Gastroesophageal sphincter (tissue), 4 donors: ENCODE measurements around the gene RHEX. TPM values are rescaled to one million over a fixed set of nuclear protein-coding genes. Genes with fewer than 3 reads are reported as not detected.

Experiments used
- ATAC-seq: fragments of 150-250 bp; one replicate; pipeline ENCODE4 v1.9.1; 2016; ENCODE audit warnings: mild to moderate bottlenecking, moderate library complexity
- H3K27ac ChIP-seq, 4 donors: fragments of 200-600 bp; sonication (generic) in 3 of 4; 1 replicate in 3 of 4; 2 replicates in 1 of 4; pipeline ENCODE4 v1.5.1; 2016 to 2019
- H3K27me3 ChIP-seq: fragments of 200-600 bp; sonication (generic); one replicate; pipeline ENCODE4 v1.5.1; 2019
- H3K36me3 ChIP-seq, 2 donors: fragments of 200-600 bp; sonication (generic); one replicate each; pipeline ENCODE4 v1.5.1; 2019; ENCODE audit warnings: control low read depth in 1 of 2
- H3K4me1 ChIP-seq, 3 donors: fragments of 200-600 bp; sonication (generic); 1 replicate in 2 of 3; 2 replicates in 1 of 3; pipeline ENCODE4 v1.5.1; 2016 to 2019; ENCODE audit warnings: control low read depth in 2 of 3
- H3K4me3 ChIP-seq, 2 donors: fragments of 200-600 bp; sonication (generic); one replicate each; pipeline ENCODE4 v1.5.1; 2019; ENCODE audit warnings: mild to moderate bottlenecking in 1 of 2, moderate library complexity in 1 of 2
- H3K9me3 ChIP-seq, 3 donors: fragments of 200-600 bp; sonication (generic); one replicate each; pipeline ENCODE4 v1.5.1; 2017 to 2019; ENCODE audit warnings: control low read depth in 2 of 3
- CTCF ChIP-seq, 4 experiments: fragments of 200-600 bp in 2 of 4; fragments of 450-650 bp in 2 of 4; sonication (generic) in 1 of 4; IDR thresholded peaks; one replicate each; pipeline ENCODE4 v1.5.1; 2017 to 2019; ENCODE audit warnings: antibody characterized with exemption in 4 of 4, mild to moderate bottlenecking in 2 of 4, moderate library complexity in 2 of 4
- EP300 ChIP-seq: sonication (generic); formaldehyde crosslinking; IDR thresholded peaks from one replicate; pipeline ENCODE4 v1.6.1; 2017; ENCODE audit warnings: antibody characterized with exemption, mild to moderate bottlenecking
- POLR2A ChIP-seq, 2 donors: fragments of 450-650 bp; IDR thresholded peaks; one replicate each; pipeline ENCODE4 v1.6.1; 2017; ENCODE audit warnings: antibody characterized with exemption in 2 of 2, mild to moderate bottlenecking in 2 of 2, moderate library complexity in 1 of 2
- POLR2AphosphoS5 ChIP-seq: sonication (generic); formaldehyde crosslinking; IDR thresholded peaks from one replicate; pipeline ENCODE4 v1.6.1; 2017; ENCODE audit warnings: antibody characterized with exemption
- WGBS, 2 donors: methylation state at CpG; one replicate each; pipeline ENCODE4 v1.1.5; 2018; ENCODE audit warnings: low coverage in 1 of 2; 5-methylcytosine and 5-hydroxymethylcytosine counted together
- total RNA-seq, 4 donors: library from RNA; depleted of rRNA; stranded (reverse); fragments of >200 nt; gene quantifications; one replicate each; pipeline ENCODE4 v1.1.0, GENCODE V29; 2016

Gene RHEX
- total RNA-seq, 4 donors from 2014 or later: 3.5 to 6.8 (median 5.0) TPM

DNA sequence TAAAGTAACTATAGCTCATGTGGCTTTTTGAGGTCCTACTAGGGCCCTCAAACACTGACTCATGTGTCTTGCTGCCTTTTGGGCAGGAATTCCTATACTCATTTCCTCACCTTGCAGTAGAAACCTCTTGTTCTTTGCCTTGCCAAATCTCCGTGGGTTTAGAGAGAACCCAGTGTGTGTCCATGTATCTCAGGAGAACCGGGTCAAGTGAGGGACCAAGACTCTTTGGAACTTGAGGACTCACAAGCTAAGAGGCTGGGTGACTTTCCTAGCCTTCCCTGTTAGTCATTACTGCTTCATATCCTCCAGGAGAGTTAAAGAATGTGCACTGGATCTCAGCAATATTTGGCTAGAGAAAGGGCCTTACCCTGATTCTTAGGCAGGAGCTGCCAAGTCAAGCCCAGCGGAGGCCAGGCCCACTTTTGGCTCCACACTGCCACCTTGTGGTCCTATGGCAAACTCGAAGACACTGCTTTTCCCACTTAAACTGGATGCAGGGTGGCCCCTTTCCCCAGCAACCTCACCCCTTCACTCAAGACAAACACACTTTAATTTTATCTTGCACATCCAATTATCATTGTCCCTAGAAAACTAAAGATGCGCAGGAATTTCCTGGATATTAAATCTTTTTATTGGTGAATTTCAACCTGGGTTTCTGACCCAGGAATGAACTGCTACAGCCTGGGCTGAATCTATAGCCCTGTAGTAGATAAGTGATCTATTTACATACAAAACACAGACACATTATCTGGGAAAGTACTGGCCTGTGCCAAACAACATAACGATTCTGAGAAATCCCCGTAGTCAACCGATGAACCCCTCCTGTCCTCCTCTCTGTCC, 53.6 kb downstream of the RHEX start:
- Histone ChIP-seq H3K4me1 (peaks cover 0 to 3% (median 0%) of the 10 kb centered on the region in 3 donors), H3K27ac (no peak overlapping the region), H3K27me3 (peaks cover 3% of the 10 kb centered on the region), H3K4me3 (no peak overlapping the region), H3K36me3 (no peaks in the 10 kb centered on the region), H3K9me3 (no peaks in the 10 kb centered on the region)
- TF ChIP-seq EP300 (no peak), CTCF (IDR thresholded peaks at IDR 0.05) (peak in 3 of 4 experiments; percentile 77 to 87 (median 77))
- WGBS, 2 donors: 28 to 31% methylated on average over 5 to 7 of the region's 8 CpGs
- peak; percentile 84 for ATAC-seq

- peaks cover 3% of the 10 kb centered on the region for H3K27me3 ChIP-seq
- H3K36me3 ChIP-seq: no peaks in the 10 kb centered on the region
- WGBS, 2 donors: 46 to 58% methylated on average over 3 to 5 of the region's 7 CpGs
- no peaks in the 10 kb centered on the region for H3K9me3 ChIP-seq
- H3K27ac ChIP-seq: no peak overlapping the region
- TF ChIP-seq POLR2AphosphoS5: no peak
- no peak for TF ChIP-seq CTCF (IDR thresholded peaks at IDR 0.05)
- TF ChIP-seq POLR2A (IDR thresholded peaks at IDR 0.05): no peak
- TF ChIP-seq EP300: no peak
- no peak overlapping the region for H3K4me3 ChIP-seq
- peaks cover 0 to 3% (median 0%) of the 10 kb centered on the region in 3 donors for H3K4me1 ChIP-seq
- no peak for ATAC-seq
Observed at GRCh38 chr1:206107168-206107544, 54.2 kb downstream of the RHEX start.

DNA sequence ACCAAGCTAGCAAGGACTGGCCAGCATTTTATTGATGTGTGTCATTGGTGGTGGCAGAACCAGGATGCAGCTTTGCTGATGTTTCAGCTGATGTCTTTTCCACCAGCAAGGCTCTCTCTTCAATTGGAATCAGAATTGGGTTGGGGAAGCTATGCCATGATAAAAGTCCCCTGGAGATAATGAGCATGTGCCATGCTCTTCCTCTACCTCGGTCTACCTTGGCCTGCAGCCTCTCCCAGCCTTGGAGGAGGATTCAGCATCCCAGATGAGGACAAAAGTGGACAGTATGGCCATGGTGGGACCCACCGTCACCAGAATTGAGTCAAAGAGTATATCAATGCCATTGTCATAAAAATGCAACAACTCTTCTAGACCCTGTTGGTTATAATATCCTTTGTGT, 55.7 kb downstream of the RHEX start:
- no peaks in the 10 kb centered on the region for H3K36me3 ChIP-seq
- H3K27ac ChIP-seq: no peak overlapping the region
- peaks cover 3% of the 10 kb centered on the region for H3K27me3 ChIP-seq
- no peaks in the 10 kb centered on the region for H3K9me3 ChIP-seq
- TF ChIP-seq EP300 (no peak), POLR2AphosphoS5 (no peak), POLR2A (IDR thresholded peaks at IDR 0.05) (no peak), CTCF (IDR thresholded peaks at IDR 0.05) (no peak)
- peaks cover 0 to 3% (median 0%) of the 10 kb centered on the region in 3 donors for H3K4me1 ChIP-seq
- H3K4me3 ChIP-seq: no peak overlapping the region
- 100% methylated on average over 1 of the region's 2 CpGs; no CpG with 5 or more reads in 1 of the 2 donors for WGBS, 2 donors
- ATAC-seq: no peak

DNA sequence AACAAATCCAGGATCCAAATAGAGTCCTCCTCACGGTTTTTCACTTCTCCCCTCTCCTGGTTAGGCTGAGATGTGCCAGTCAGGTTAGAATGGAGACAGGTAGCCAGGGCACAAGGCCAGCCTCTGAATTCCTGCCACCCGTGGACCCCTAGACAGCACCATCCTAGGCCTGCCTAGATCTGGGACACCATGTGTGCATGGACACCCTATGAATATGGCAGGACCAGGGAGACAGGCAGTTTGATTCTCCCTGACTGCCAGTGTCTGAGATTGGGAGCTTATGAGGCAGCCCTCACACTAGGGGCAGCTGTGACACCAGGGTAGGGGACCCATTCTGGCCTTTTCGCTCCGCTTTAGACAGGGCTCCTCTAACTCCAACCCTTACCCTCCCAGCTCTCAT, 56.7 kb downstream of the RHEX start:
- Histone ChIP-seq H3K36me3 (no peaks in the 10 kb centered on the region), H3K27me3 (peaks cover 3% of the 10 kb centered on the region), H3K4me3 (no peak overlapping the region), H3K4me1 (peaks cover 0 to 3% (median 0%) of the 10 kb centered on the region in 3 donors), H3K27ac (no peak overlapping the region), H3K9me3 (no peaks in the 10 kb centered on the region)
- 73% methylated on average over 2 of the region's 4 CpGs for WGBS, 2 donors
- no peak for ATAC-seq
- TF ChIP-seq CTCF (IDR thresholded peaks at IDR 0.05): no peak
- TF ChIP-seq POLR2A (IDR thresholded peaks at IDR 0.05): no peak
- TF ChIP-seq POLR2AphosphoS5: no peak
- no peak for TF ChIP-seq EP300

DNA sequence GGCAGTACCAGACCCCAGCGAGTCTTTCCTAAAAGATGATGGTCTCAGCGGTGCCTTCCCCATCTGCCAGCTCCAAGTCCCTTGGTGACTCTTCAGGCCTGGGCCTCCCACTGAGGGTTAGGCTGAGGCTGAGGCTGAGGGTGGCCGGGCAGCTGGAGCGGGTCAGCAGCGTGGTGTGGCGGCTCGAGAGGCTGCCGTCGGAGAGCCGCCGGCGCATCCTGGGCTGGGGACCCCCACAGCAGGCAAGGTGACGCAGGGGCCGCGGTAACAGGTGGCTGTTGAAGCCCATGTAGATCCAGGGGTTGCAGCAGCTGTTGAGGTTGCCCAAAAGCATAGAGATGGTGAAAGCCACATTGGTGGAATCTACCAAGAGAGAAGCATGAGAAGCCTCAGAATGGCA, 57.2 kb downstream of the RHEX start:
- TF ChIP-seq POLR2AphosphoS5 (no peak), CTCF (IDR thresholded peaks at IDR 0.05) (no peak)
- Histone ChIP-seq H3K27ac (no peak overlapping the region), H3K27me3 (peaks cover 3% of the 10 kb centered on the region), H3K9me3 (no peaks in the 10 kb centered on the region), H3K4me3 (no peak overlapping the region), H3K4me1 (peaks cover 0 to 3% (median 0%) of the 10 kb centered on the region in 3 donors), H3K36me3 (no peaks in the 10 kb centered on the region)
- WGBS, 2 donors: 100% methylated on average over 1 of the region's 15 CpGs
- no peak for ATAC-seq
